B cell (primary cell): Measurements from ENCODE around the gene PGBD4. TPM values are rescaled to one million over a fixed set of nuclear protein-coding genes. Genes with fewer than 3 reads are reported as not detected.

Experiments
- ATAC-seq: fragments of 200-7000 bp; cut with Tn5 transposase; one replicate; pipeline ENCODE4 v1.10.0; 2021; ENCODE audit warnings: low read depth, mild to moderate bottlenecking, moderate number of reproducible peaks, moderate library complexity
- CTCF ChIA-PET: fragments of 350-600 bp; sonication (Branson Sonifier 250); formaldehyde crosslinking; loops from one replicate; lab custom pipeline; 2021; ENCODE audit warnings: antibody characterized with exemption, inconsistent platforms; lab: Charles Lee
- POLR2A ChIA-PET: fragments of 350-600 bp; sonication (Branson Sonifier 250); formaldehyde crosslinking; loops from one replicate; lab custom pipeline; 2021; ENCODE audit warnings: antibody characterized with exemption; lab: Charles Lee
- DNase-seq: peaks from one replicate; pipeline ENCODE4 v3.0.0; 2013
- H2AFZ ChIP-seq: 2 replicates; pipeline ENCODE4 v1.6.1; 2012; ENCODE audit warnings: mild to moderate bottlenecking, low read depth, low read length; ENCODE audit not compliant: insufficient read depth, poor library complexity, severe bottlenecking
- H3K27ac ChIP-seq, 2 donors: 1 replicate in 1 of 2; 2 replicates in 1 of 2; pipeline ENCODE4 v1.5.1; 2012 to 2013; ENCODE audit warnings: low read length in 2 of 2, mild to moderate bottlenecking in 2 of 2, moderate library complexity in 1 of 2
- H3K27me3 ChIP-seq, 4 experiments: fragments of 200-600 bp in 1 of 4; sonication (generic) in 1 of 4; replicated peaks in 1 of 4; 1 replicate in 2 of 4; 2 replicates in 2 of 4; pipeline versions ENCODE4 v1.6.1 to v1.7.0; 2013 to 2016; ENCODE audit warnings: low read length in 3 of 4, mild to moderate bottlenecking in 2 of 4, mixed read lengths in 1 of 4, moderate library complexity in 1 of 4; ENCODE audit not compliant: insufficient read depth in 4 of 4, control insufficient read depth in 3 of 4; ENCODE audit errors: control extremely low read depth in 1 of 4
- H3K36me3 ChIP-seq, 2 experiments: replicated peaks in 1 of 2; 1 replicate in 1 of 2; 2 replicates in 1 of 2; pipeline versions ENCODE4 v1.6.1 to v1.7.1; 2013; ENCODE audit warnings: low read length in 1 of 2; ENCODE audit not compliant: insufficient read depth in 2 of 2, control insufficient read depth in 1 of 2; ENCODE audit errors: control extremely low read depth in 1 of 2, extremely low read depth in 1 of 2
- H3K4me1 ChIP-seq, 2 donors: fragments of 200-600 bp in 1 of 2; sonication (generic) in 1 of 2; 1 replicate in 1 of 2; 2 replicates in 1 of 2; pipeline versions ENCODE4 v1.5.1 to v1.6.1; 2013 to 2017; ENCODE audit warnings: low read length in 2 of 2; ENCODE audit not compliant: control insufficient read depth in 2 of 2, insufficient read depth in 2 of 2
- H3K4me2 ChIP-seq: replicated peaks from 2 replicates; pipeline ENCODE3; 2012; ENCODE audit warnings: mild to moderate bottlenecking, low read depth, low read length; ENCODE audit not compliant: poor library complexity, severe bottlenecking
- H3K4me3 ChIP-seq, 5 experiments: fragments of 200-600 bp in 1 of 5; sonication (generic) in 1 of 5; 1 replicate in 3 of 5; 2 replicates in 2 of 5; pipeline versions ENCODE4 v1.5.1 to v1.7.0; 2011 to 2016; ENCODE audit warnings: low read length in 4 of 5, mild to moderate bottlenecking in 4 of 5, low read depth in 2 of 5, control low read depth in 1 of 5, moderate library complexity in 1 of 5; ENCODE audit not compliant: insufficient read depth in 1 of 5; ENCODE audit errors: control extremely low read depth in 1 of 5, extremely low read depth in 1 of 5
- H3K79me2 ChIP-seq: fragments of 200-600 bp; sonication (generic); one replicate; pipeline ENCODE4 v1.6.0; 2016; ENCODE audit warnings: low read length; ENCODE audit not compliant: control insufficient read depth, insufficient read depth
- H3K9ac ChIP-seq: fragments of 200-600 bp; sonication (generic); 2 replicates; pipeline ENCODE4 v1.6.1; 2017; ENCODE audit warnings: mild to moderate bottlenecking, low read length, moderate library complexity
- H3K9me3 ChIP-seq, 3 donors: one replicate each; pipeline versions ENCODE4 v1.6.1 to v1.7.1; 2013; ENCODE audit warnings: low read length in 2 of 3; ENCODE audit not compliant: control insufficient read depth in 2 of 3, insufficient read depth in 1 of 3; ENCODE audit errors: control extremely low read depth in 1 of 3
- H4K20me1 ChIP-seq: 2 replicates; pipeline ENCODE4 v1.6.0; 2012; ENCODE audit warnings: mild to moderate bottlenecking, low read length; ENCODE audit not compliant: insufficient read depth, control insufficient read depth, poor library complexity, severe bottlenecking
- H3K27ac Mint-ChIP-seq: one replicate; pipeline ENCODE4 v1.8.0; 2021; ENCODE audit warnings: mixed read lengths
- H3K27me3 Mint-ChIP-seq: one replicate; pipeline ENCODE4 v1.8.0; 2021; ENCODE audit warnings: mixed read lengths
- H3K4me1 Mint-ChIP-seq: one replicate; pipeline ENCODE4 v1.8.0; 2021; ENCODE audit warnings: mixed read lengths
- H3K4me3 Mint-ChIP-seq: one replicate; pipeline ENCODE4 v1.8.0; 2021; ENCODE audit warnings: mixed read lengths
- H3K9me3 Mint-ChIP-seq: one replicate; pipeline ENCODE4 v1.8.0; 2022; ENCODE audit warnings: mixed read lengths; ENCODE audit not compliant: insufficient read depth
- CTCF ChIP-seq: fragments of 200-600 bp; IDR thresholded peaks from one replicate; pipeline ENCODE4 v1.8.0; 2022; ENCODE audit warnings: antibody characterized with exemption, mild to moderate bottlenecking
- EZH2 ChIP-seq: IDR thresholded peaks from 2 replicates; pipeline ENCODE4 v1.6.1; 2012; ENCODE audit warnings: borderline replicate concordance, low read depth, mild to moderate bottlenecking, moderate library complexity, low read length; ENCODE audit not compliant: insufficient read depth, poor library complexity, severe bottlenecking
- WGBS: methylation state at CpG from one replicate; pipeline ENCODE4 v1.1.5; 2013; ENCODE audit warnings: missing lambda C conversion rate; ENCODE audit not compliant: insufficient coverage; 5-methylcytosine and 5-hydroxymethylcytosine counted together
- intact Hi-C: fragments of 100-400 bp; cut with micrococcal nuclease; formaldehyde crosslinking; loops from one replicate; pipeline ENCODE4 v1.10.0; 2022
- polyA plus RNA-seq: library from polyadenylated mRNA; depleted of rRNA; stranded (reverse); fragments of >200 nt; gene quantifications from 2 replicates; pipeline ENCODE4 v1.2.3, GENCODE V29; 2012
- total RNA-seq, 2 donors: library from RNA; stranded (reverse); fragments of 120-200 nt in 1 of 2; gene quantifications; 1 replicate in 1 of 2; 2 replicates in 1 of 2; pipeline versions ENCODE4 v1.2.3 to v1.2.4, GENCODE V29; 2013 to 2022

The PGBD4 gene
- total and polyA plus RNA-seq, 2 donors (not counting 1 experiment from before 2014, with no cell fraction given), result 2.5 to 5.2 TPM

DNA sequence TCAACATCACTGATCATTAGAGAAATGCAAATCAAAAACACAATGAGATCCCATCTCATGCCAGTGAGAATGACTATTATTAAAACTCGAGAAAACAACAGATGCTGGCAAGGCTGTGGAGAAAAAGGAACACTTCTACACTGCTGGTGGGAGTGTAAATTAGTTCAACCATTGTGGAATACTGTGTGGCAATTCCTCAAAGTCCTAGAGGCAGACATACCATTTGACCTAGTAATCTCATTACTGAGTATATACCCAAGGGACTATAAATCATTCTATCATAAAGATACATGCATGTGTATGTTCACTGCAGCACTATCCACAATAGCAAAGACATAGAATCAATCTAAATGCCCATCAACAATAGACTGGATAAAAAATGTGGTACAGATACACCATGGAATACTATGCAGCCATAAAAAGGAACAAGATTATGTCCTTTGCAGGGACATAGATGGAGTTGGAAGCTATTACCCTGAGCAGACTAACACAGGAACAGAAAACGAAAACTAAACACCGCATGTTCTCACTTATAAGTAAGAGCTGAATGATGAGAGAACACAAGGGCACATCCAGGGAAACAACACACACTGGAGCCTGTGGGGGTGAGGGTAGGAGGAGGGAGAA lies 47.7 kb upstream of the PGBD4 start:
- intact Hi-C loops, result no loop called here
- CTCF ChIA-PET, result no interaction called here

More for the DNA sequence above, 47.7 kb upstream of the PGBD4 start:
- H3K27ac ChIP-seq, result no peak overlapping the region
- ATAC-seq (no peak), DNase-seq (no peak)
- H4K20me1 ChIP-seq, result no peaks in the 10 kb centered on the region
- H3K9ac ChIP-seq, result no peak overlapping the region
- H3K9me3 ChIP-seq, result peaks cover 0 to 14% (median 8%) of the 10 kb centered on the region in 3 donors
- Mint-ChIP-seq H3K4me3 (no peak overlapping the region), H3K9me3 (peaks cover 8% of the 10 kb centered on the region), H3K4me1 (no peaks in the 10 kb centered on the region), H3K27ac (no peak overlapping the region), H3K27me3 (no peaks in the 10 kb centered on the region)
- no peaks in the 10 kb centered on the region for H3K27me3 ChIP-seq
- no peak overlapping the region for H3K4me2 ChIP-seq
- H3K4me3 ChIP-seq, result no peak overlapping the region
- TF ChIP-seq CTCF (no peak), EZH2 (no peak)
- no peaks in the 10 kb centered on the region for H3K36me3 ChIP-seq
- 100% methylated on average over 2 of the region's 3 CpGs for WGBS
- no peak overlapping the region for H2AFZ ChIP-seq
- POLR2A ChIA-PET, result interaction anchor here (0.6 kb wide), 1 partner anchor 946 kb away, joined by 4 read pairs; no protein-coding TSS in a partner anchor
- H3K79me2 ChIP-seq, result no peaks in the 10 kb centered on the region
- no peaks in the 10 kb centered on the region for H3K4me1 ChIP-seq
